PC-3 (cell line): ENCODE measurements around the gene TMED9.

Experiments used
- EZH2 ChIP-seq: fragments of 300-600 bp; sonication (generic); IDR thresholded peaks from one replicate; pipeline ENCODE4 v1.6.1; 2017; ENCODE audit warnings: antibody characterized with exemption, mild to moderate bottlenecking, low read length; ENCODE audit not compliant: unreplicated experiment
- EZH2phosphoT487 ChIP-seq: fragments of 300-600 bp; sonication (generic); IDR thresholded peaks from 2 replicates; pipeline ENCODE4 v1.6.1; 2018; ENCODE audit warnings: mild to moderate bottlenecking, antibody characterized with exemption, low read length, borderline replicate concordance
- TF ChIP-seq, protein P1 (sequence below): fragments of 300-600 bp; sonication (generic); conservative IDR thresholded peaks from 2 replicates; pipeline ENCODE4 v1.5.1; 2017; ENCODE audit warnings: antibody characterized with exemption, low read depth, mild to moderate bottlenecking, low read length

DNA sequence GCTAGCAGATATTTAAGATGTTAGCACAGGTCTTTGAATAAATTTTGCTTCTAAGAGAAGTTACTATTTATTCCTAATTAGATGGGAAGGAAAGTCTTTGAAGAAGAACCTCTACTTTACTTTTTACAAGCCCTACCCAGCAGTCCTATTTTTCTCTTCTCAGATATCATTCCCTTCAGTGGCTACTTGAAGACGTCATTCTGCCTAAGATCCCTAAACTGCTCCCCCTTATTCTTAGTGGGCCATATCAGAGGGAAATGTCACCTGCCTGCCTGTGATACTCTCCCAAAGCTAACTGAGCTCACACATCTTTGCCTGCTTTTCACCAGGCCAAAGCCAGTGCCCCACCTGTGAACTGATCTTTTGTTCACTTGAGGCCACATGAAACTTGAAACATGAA, 16.5 kb upstream of the TMED9 start:
- TF ChIP-seq, protein P1, sequence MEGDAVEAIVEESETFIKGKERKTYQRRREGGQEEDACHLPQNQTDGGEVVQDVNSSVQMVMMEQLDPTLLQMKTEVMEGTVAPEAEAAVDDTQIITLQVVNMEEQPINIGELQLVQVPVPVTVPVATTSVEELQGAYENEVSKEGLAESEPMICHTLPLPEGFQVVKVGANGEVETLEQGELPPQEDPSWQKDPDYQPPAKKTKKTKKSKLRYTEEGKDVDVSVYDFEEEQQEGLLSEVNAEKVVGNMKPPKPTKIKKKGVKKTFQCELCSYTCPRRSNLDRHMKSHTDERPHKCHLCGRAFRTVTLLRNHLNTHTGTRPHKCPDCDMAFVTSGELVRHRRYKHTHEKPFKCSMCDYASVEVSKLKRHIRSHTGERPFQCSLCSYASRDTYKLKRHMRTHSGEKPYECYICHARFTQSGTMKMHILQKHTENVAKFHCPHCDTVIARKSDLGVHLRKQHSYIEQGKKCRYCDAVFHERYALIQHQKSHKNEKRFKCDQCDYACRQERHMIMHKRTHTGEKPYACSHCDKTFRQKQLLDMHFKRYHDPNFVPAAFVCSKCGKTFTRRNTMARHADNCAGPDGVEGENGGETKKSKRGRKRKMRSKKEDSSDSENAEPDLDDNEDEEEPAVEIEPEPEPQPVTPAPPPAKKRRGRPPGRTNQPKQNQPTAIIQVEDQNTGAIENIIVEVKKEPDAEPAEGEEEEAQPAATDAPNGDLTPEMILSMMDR, result no peak
- TF ChIP-seq EZH2 (no peak), EZH2phosphoT487 (no peak)
